ENCODE data around the gene POLG2.
"Not testable (repeated sequence)": the region's sequence is repeated elsewhere in the genome, so short reads cannot be mapped to it uniquely, and the experiment has no call there.

The POLG2 gene

GRCh38 chr17:64437944-64438525, 58.8 kb downstream of the POLG2 start:
- TF ChIP-seq Cebpa-rat (IDR thresholded peaks at IDR 0.05): no peak
- Histone ChIP-seq H3K9ac (no peak overlapping the region), H4K20me1 (no peaks in the 10 kb centered on the region), H3K4me3 (peak overlapping the region in 8 of 10 experiments; percentile 6 to 51 (median 40); a peak in 14 of 20 replicates), H3K27me3 (no peaks in the 10 kb centered on the region), H3K9me3 (replicated peaks in 1 of 11) (peaks cover 68 to 77% (median 73%) of the 10 kb centered on the region in 11 experiments), H3K4me2 (no peak overlapping the region), H3K27ac (no peak overlapping the region), H3K4me1 (peaks cover 23 to 32% (median 27%) of the 10 kb centered on the region in 10 experiments), H3K36me3 (peaks cover 5 to 65% (median 24%) of the 10 kb centered on the region in 11 experiments; a peak in 20 of 22 replicates)

- no peak for TF ChIP-seq Cebpa-rat (IDR thresholded peaks at IDR 0.05)
- peak overlapping the region in 2 of 11 experiments; percentile 16 to 41; a peak in 2 of 22 replicates for H3K27ac ChIP-seq
- H3K9ac ChIP-seq: no peak overlapping the region; a peak in 1 of 22 replicates
- no peak overlapping the region for H3K4me3 ChIP-seq
- peaks cover 0 to 30% (median 0%) of the 10 kb centered on the region in 10 experiments; a peak in 6 of 20 replicates for H3K4me1 ChIP-seq
- H3K36me3 ChIP-seq: peaks cover 0 to 28% (median 3%) of the 10 kb centered on the region in 11 experiments; a peak in 11 of 22 replicates
- H4K20me1 ChIP-seq: no peaks in the 10 kb centered on the region
- H3K27me3 ChIP-seq: no peaks in the 10 kb centered on the region
- H3K9me3 ChIP-seq (replicated peaks in 1 of 11): peaks cover 29 to 38% (median 34%) of the 10 kb centered on the region in 11 experiments
- H3K4me2 ChIP-seq: peak overlapping the region in 2 of 11 experiments; percentile 51 to 71; a peak in 4 of 22 replicates
Observed at GRCh38 chr17:64431534-64431933, 65.3 kb downstream of the POLG2 start.

DNA sequence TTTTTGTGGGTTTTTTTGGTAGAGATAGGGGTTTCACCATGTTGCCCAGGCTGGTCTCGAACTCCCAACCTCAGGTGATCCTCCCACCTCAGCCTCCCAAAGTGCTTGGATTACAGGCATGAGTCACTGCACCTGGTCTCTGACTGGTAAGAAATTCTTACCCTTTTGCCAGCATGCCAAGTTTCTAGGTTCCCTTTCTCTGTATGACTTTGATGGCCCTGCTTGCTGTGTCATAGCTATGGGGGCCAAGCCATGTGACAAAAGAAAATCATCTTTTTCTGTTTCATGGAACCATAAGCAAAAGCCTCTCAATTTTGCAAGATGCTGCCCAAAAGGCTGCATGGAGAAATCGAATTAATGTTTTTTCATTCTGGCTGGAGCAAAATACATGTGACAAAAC, 66.8 kb downstream of the POLG2 start:
- H3K4me1 ChIP-seq: peaks cover 0 to 40% (median 0%) of the 10 kb centered on the region in 10 experiments; a peak in 6 of 20 replicates
- not testable (repeated sequence) for H3K4me3 ChIP-seq, H3K27me3 ChIP-seq

DNA sequence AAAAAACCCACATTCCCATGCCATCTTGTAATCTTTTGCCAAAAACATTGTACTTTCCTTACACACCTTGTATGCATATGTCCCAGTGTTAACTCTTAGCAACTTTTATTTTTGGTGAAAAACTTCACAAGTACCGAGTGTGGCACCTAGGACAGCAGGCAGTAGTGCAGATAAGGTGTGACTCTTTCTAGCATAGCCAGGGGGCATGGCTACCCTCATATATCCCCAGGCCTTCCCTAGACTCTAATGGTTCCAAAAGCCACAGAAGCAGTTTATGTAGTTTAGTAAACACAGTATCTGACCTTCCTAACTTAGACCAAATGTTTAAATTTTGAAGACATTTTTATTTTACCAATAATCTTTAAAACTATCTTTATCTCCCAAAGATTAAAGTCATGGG, 68.4 kb downstream of the POLG2 start:
- Histone ChIP-seq H3K27me3 (no peaks in the 10 kb centered on the region), H3K9ac (0 out of 22 replicates have a peak overlapping the region, but pooled peaks of 1 of the 11 experiments have one; percentile 22), H3K9me3 (replicated peaks in 1 of 11) (peaks cover 0 to 7% (median 3%) of the 10 kb centered on the region in 11 experiments; a peak in 16 of 22 replicates), H4K20me1 (no peaks in the 10 kb centered on the region), H3K4me1 (peaks cover 0 to 56% (median 8%) of the 10 kb centered on the region in 10 experiments; a peak in 10 of 20 replicates), H3K36me3 (peaks cover 0 to 4% (median 0%) of the 10 kb centered on the region in 11 experiments; a peak in 1 of 22 replicates), H3K4me3 (no peak overlapping the region), H3K27ac (no peak overlapping the region), H3K4me2 (no peak overlapping the region)
- TF ChIP-seq Cebpa-rat (IDR thresholded peaks at IDR 0.05): no peak

More for the DNA sequence above, 66.8 kb downstream of the POLG2 start:
- peaks cover 0 to 14% (median 0%) of the 10 kb centered on the region in 11 experiments; a peak in 7 of 22 replicates for H3K36me3 ChIP-seq
- peaks cover 14 to 23% (median 19%) of the 10 kb centered on the region in 11 experiments for H3K9me3 ChIP-seq (replicated peaks in 1 of 11)
- H3K27ac ChIP-seq: 0 out of 22 replicates have a peak overlapping the region, but pooled peaks of 1 of the 11 experiments have one; percentile 6
- not testable (repeated sequence) for H3K9ac ChIP-seq, H4K20me1 ChIP-seq
- H3K4me2 ChIP-seq: peak overlapping the region in 3 of 11 experiments; percentile 15 to 71 (median 51); a peak in 5 of 22 replicates
